Central memory CD4-positive, alpha-beta T cell (primary cell): ENCODE results near the gene PRKG1.

Experiments used
- DNase-seq: peaks from one replicate; pipeline ENCODE4 v3.0.0; 2022

The PRKG1 gene

DNA sequence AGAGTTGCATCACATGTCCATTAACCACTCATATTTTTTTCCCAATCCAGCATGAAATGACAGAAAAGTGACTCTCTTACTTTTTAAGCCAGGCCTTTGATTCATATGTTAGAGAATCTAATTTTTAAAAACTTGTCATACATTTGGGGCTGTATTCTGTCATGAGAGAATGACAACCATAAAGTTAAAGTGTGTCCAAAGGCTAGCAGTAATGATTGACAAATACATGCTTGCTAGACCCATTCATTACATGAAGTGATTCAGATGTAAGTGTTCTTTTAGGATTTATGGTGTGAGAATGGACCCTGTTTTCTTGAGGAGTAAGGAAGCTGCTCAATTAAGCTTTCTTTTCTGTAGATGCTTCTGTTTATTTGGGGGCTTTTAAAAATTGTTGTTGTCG, 549.7 kb downstream of the PRKG1 start:
- DNase-seq, result no peak

GRCh38 chr10:51629934-51630639, 555.8 kb downstream of the PRKG1 start:
- DNase-seq, result no peak

DNA sequence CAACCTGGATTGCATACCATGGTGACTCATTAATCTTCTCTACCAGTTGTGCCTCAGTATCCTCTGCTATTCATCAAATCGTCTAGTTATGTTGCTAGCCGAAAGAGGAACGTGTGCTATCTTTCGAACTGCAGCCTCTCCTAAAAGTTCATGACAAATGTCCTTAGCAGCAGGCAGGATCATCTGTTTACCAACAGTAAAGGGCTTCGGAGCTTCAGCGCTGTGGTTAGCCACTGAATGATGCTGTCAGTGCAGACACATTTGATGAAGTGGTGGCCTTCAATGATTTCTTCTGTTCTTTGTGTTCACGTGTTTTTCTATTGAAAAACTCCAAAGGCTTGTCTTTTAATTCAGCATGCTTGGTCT, 556.3 kb downstream of the PRKG1 start:
- no peak for DNase-seq

GRCh38 chr10:51635436-51635835, 561.1 kb downstream of the PRKG1 start:
- DNase-seq, result no peak

GRCh38 chr10:51638211-51638610, 563.9 kb downstream of the PRKG1 start:
- DNase-seq, result no peak

- no peak for DNase-seq
Observed at GRCh38 chr10:51638737-51639136, 564.5 kb downstream of the PRKG1 start.

- DNase-seq, result no peak
Observed at GRCh38 chr10:51640120-51640819, 566.0 kb downstream of the PRKG1 start.

- DNase-seq, result no peak
Observed at GRCh38 chr10:51642581-51642980, 568.3 kb downstream of the PRKG1 start.

DNA sequence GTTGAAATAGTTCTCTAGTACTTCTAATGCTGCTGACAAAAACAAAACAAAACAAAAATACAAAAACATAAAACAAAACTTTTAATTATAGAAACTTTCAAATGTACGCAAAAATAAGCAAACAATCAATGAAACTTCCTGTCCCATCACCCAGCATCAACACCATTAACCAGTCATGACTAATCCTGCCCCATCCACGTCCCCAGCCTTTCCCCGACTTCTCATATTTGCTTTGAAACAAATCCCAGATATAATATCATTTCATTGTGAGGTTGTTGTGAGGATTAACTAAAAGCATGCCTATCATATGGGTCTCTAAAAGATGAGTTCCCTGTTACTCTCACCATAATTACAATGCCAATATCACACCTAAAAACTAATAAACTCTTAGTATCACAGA, 569.4 kb downstream of the PRKG1 start:
- no peak for DNase-seq

GRCh38 chr10:51649064-51649463, 574.8 kb downstream of the PRKG1 start:
- no peak for DNase-seq

DNA sequence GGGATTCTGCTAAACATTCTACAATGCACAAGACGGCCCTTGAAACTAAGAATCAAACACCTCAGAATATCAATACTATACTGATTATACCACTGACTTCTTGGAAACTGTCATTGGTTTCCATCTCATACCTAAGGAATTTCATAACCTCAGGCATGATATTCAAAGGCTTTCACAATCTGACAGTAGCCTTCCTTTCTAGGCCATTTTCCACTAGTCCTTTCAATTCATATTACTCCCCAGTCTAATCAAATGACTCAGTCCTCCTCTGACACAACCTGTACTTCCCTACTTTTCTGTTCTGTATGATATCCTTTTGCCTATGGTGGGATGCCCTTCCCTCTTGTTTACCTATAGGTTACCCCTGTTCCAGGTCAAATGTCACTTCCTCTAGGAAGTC, 576.8 kb downstream of the PRKG1 start:
- no peak for DNase-seq

GRCh38 chr10:51653025-51653424, 578.7 kb downstream of the PRKG1 start:
- DNase-seq, result no peak

- DNase-seq, result no peak
Observed at GRCh38 chr10:51654918-51655317, 580.6 kb downstream of the PRKG1 start.

- no peak for DNase-seq
Observed at GRCh38 chr10:51656503-51656902, 582.2 kb downstream of the PRKG1 start.

- no peak for DNase-seq
Observed at GRCh38 chr10:51658000-51658399, 583.7 kb downstream of the PRKG1 start.

DNA sequence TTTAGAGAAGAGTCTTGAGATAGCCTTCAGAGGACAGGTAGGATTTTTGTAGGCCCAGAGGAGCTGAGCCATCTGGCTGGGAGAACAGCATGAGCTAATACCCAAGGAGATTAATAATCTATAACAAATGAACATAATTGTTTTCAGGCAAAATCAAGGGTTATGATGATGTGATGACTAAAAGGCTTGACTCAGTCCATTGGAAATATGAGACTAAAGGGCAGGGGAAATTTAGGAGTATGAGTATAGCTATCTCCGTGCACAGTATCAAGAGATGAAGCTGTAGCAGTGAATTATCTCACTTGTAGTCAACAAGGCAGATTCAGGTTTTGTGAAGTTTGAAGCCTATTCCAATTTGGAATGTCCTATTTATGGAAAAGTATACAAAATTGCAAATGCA, 585.1 kb downstream of the PRKG1 start:
- no peak for DNase-seq

GRCh38 chr10:51663086-51663485, 588.8 kb downstream of the PRKG1 start:
- no peak for DNase-seq

- no peak for DNase-seq
Observed at GRCh38 chr10:51666456-51666855, 592.2 kb downstream of the PRKG1 start.

DNA sequence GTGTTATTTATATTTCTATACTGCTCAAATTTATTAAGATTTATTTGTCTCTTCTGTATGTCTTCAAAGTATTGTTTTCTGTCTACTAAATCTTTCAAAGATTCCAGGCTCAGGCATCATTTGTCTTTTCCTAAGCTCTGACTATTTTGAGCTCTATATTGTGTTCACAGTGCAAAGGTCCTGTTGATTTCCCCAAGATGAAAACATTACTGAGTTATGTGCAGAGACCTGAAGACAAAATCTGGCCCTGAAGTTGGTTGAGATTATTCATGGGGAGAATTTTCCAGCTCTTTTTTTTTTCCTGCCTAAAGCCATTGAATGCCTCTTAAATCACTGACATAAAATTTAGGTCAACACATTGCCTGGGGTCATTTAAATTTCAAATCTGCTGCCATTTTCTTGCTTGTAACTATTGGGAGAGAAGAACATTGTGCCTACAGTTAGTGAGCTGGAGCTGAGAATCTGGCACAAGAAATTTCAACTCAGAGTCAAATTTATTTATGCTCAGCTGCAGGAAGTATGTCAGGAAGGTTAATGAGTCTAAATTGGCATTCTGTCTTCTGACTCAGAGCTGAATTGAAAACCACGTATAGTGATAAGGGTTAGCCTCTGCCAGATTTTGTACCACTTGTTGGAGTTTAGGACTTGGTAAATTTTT, 593.5 kb downstream of the PRKG1 start:
- DNase-seq, result no peak

- no peak for DNase-seq
Observed at GRCh38 chr10:51668336-51668689, 594.0 kb downstream of the PRKG1 start.

DNA sequence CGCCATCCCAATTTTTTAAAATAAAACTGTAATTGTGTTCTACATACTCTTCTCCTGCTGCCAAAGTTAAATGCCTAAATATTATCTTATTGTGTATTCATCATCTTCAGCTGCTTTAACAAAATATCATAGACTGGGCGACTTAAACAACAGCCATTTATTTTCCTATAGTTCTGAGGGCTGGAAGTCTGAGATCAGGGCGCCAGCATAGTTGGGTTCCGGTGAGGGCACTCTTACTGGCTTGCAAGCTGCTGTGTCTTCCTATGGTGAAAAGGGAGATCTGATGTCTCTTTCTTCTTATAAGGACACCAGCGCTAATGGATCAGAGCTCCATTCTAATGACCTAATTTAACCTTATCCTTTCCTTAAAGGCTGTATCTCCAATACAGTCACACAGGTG, 594.8 kb downstream of the PRKG1 start:
- DNase-seq, result no peak

DNA sequence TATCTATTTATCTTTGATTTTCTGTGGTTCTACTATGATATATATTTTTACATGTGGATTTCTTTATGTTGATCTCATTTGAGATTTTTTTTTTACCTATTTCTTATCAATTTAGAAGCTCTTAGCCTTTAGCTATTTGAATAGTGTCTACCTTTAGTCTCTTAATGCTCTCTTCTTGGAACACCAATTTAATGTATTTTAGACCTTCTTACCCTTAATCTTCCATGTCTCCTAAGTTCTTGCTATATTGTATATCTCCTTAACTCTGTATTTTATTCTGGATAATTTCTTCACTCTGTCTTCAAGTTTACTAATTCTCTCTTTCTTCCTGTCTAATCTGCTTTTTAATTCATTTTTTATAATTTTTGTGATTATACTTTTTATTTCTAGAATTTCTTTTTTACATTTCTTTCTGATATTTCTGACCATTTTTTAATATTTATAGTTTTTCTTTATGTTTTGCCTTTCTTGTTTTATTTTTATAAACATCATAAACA, 597.8 kb downstream of the PRKG1 start:
- DNase-seq, result no peak

DNA sequence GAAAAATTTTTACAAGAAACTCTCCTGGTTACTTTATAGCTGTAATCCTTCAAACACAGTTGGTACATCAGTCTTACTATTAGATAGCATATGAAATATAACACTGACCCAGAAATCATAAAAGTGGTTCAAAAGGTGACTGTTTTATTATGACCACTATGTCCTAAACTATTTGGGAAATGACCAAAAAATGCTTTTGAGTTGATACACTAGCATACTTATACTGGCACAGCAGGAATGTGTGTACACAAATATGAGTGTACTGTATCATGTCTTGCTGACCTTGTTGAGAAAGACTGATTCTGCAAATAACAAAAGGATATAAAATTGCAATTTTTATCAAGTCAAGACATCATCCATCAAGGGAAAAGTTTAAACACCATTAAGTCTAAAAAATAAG, 600.8 kb downstream of the PRKG1 start:
- no peak for DNase-seq

DNA sequence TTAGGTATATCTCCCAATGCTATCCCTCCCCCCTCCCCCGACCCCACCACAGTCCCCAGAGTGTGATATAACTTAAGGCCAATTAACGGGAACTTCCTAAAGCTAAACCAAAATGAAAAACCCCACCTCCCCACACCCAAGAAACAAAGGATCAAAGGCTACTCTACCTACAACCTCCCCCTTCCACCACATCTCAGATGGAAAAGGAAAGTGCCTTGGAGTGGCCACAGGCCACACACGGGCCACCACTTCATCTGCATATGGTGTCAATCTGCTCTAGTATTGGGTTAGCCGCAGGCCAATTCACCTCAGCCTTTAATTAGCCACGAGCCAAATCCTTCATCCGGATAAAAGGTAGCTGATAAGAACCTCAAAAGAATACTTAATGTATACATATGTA, 605.6 kb downstream of the PRKG1 start:
- DNase-seq, result no peak
